Measurements from ENCODE around the gene ZCCHC17. TPM values are rescaled to one million over a fixed set of nuclear protein-coding genes. Genes with fewer than 3 reads are reported as not detected.
"Not testable (repeated sequence)": the region's sequence is repeated elsewhere in the genome, so short reads cannot be mapped to it uniquely, and the experiment has no call there.

Gene ZCCHC17
- total RNA-seq, 1 experiment from 2014 or later: 38.5 TPM

GRCh38 chr1:31368611-31369107, 71.8 kb downstream of the ZCCHC17 start:
- DNase-seq (ENCODE audit: low read depth): no peak

GRCh38 chr1:31370021-31370420, 73.2 kb downstream of the ZCCHC17 start:
- DNase-seq (ENCODE audit: low read depth): no peak

- no peak for DNase-seq (ENCODE audit: low read depth)
Observed at GRCh38 chr1:31370565-31370964, 73.7 kb downstream of the ZCCHC17 start.

GRCh38 chr1:31371121-31371959, 74.5 kb downstream of the ZCCHC17 start:
- no peak for DNase-seq (ENCODE audit: low read depth)

GRCh38 chr1:31372051-31372450, 75.2 kb downstream of the ZCCHC17 start:
- no peak for DNase-seq (ENCODE audit: low read depth)

GRCh38 chr1:31372751-31373055, 75.9 kb downstream of the ZCCHC17 start:
- no peak for DNase-seq (ENCODE audit: low read depth)

- peak; percentile 60 for DNase-seq (ENCODE audit: low read depth)
Observed at GRCh38 chr1:31373056-31373896, 76.4 kb downstream of the ZCCHC17 start, which contains the start of gene FABP3. Gene FABP3, minus strand, starts transcription at chr1:31373076. Its CDS starts 62 bp downstream, at chr1:31373014.

- no peak for DNase-seq (ENCODE audit: low read depth)
Observed at GRCh38 chr1:31373897-31374486, 77.2 kb downstream of the ZCCHC17 start.

- DNase-seq (ENCODE audit: low read depth): peak; percentile 62
Observed at GRCh38 chr1:31374511-31375196, 77.8 kb downstream of the ZCCHC17 start.

GRCh38 chr1:31376375-31377134, 79.7 kb downstream of the ZCCHC17 start:
- DNase-seq (ENCODE audit: low read depth): peak; percentile 98

GRCh38 chr1:31377364-31377863, 80.6 kb downstream of the ZCCHC17 start:
- no peak for DNase-seq (ENCODE audit: low read depth)

- no peak for DNase-seq (ENCODE audit: low read depth)
Observed at GRCh38 chr1:31378001-31378400, 81.2 kb downstream of the ZCCHC17 start.

GRCh38 chr1:31380181-31380580, 83.3 kb downstream of the ZCCHC17 start:
- no peak for DNase-seq (ENCODE audit: low read depth)

- peak; percentile 87 for DNase-seq (ENCODE audit: low read depth)
Observed at GRCh38 chr1:31381394-31382294, 84.8 kb downstream of the ZCCHC17 start.

- DNase-seq (ENCODE audit: low read depth): no peak
Observed at GRCh38 chr1:31382379-31382989, 85.7 kb downstream of the ZCCHC17 start.

- DNase-seq (ENCODE audit: low read depth): no peak
Observed at GRCh38 chr1:31383967-31384366, 87.1 kb downstream of the ZCCHC17 start.

GRCh38 chr1:31386576-31387243, 89.9 kb downstream of the ZCCHC17 start:
- not testable (repeated sequence) for DNase-seq (ENCODE audit: low read depth)

- DNase-seq (ENCODE audit: low read depth): no peak
Observed at GRCh38 chr1:31387612-31388011, 90.8 kb downstream of the ZCCHC17 start.

All from LHCN-M2 (cell line).